GM21717 (cell line): ENCODE data around the gene TEX53.

ENCODE experiments used
- ATAC-seq: cut with Tn5 transposase; IDR thresholded peaks from one replicate; pipeline ENCODE4 v1.9.1; 2021; ENCODE audit warnings: mild to moderate bottlenecking, moderate library complexity; ENCODE audit not compliant: unreplicated experiment

The TEX53 gene

GRCh38 chr9:114680259-114681001, 22.8 kb upstream of the TEX53 start:
- no peak for ATAC-seq

GRCh38 chr9:114678795-114679194, 21.2 kb upstream of the TEX53 start:
- no peak for ATAC-seq

GRCh38 chr9:114678130-114678529, 20.5 kb upstream of the TEX53 start:
- no peak for ATAC-seq

- no peak for ATAC-seq
Observed at GRCh38 chr9:114677418-114677817, 19.8 kb upstream of the TEX53 start.

GRCh38 chr9:114676901-114677300, 19.3 kb upstream of the TEX53 start:
- no peak for ATAC-seq

- ATAC-seq: no peak
Observed at GRCh38 chr9:114674798-114675540, 17.4 kb upstream of the TEX53 start.

- ATAC-seq: no peak
Observed at GRCh38 chr9:114674076-114674797, 16.6 kb upstream of the TEX53 start.

DNA sequence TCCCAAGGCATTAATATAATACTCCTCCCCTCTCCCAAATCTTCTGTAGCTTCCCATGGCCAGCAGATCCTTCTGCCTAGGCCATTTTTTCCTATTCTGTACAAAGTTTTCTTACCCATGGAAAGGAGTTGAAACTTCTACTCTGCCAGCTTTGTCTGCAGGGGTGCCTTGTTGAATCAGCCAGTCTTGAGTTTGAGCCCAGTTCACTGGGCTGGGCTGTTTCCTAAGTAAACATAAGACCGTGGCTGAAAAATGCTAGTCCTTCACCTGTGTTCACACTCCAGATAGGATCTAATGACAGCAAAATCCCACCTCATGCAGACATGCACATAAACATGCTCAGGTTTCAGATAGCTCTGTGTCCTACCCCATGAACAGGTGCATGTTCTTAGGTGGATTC, 14.0 kb upstream of the TEX53 start:
- no peak for ATAC-seq

DNA sequence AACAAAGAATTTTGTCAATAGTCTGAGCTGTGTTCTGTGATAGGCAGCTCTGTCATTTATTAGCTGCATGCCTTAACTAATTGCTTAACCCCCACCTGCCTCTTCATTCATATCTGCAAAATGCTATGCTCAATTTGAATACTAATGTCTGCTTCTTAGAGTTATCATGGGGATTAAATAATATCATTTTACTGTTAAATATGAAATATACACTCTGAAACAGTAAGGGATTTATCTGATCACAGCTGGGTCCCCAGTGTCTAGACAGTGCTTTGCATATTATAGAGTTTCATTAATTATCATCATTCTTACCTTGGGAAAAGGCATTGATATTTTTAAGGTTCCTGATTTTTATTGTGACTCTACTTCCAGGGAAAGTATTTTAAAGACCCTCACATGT, 12.4 kb upstream of the TEX53 start:
- ATAC-seq: no peak

GRCh38 chr9:114668146-114668545, 10.5 kb upstream of the TEX53 start:
- ATAC-seq: no peak

DNA sequence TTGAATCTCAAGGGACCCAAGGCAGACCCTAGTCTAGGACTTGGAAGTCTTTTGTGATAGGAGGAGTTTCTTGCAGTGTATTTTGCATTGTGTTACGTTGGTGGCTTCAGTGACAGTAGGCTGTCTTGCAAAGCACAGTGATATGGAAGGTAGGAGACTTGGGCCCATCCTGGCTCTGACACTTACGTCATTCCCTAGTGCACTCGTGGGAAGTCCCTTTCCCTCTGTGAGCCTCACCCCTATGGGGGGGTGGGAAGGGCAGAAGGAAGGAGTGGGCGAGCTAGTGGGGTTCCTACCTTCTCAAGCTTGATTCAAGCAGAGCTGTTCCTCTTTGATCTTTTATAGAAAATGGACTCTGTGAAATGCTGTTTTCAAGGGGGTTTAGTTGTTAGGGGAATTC, 9.2 kb upstream of the TEX53 start:
- ATAC-seq: no peak

DNA sequence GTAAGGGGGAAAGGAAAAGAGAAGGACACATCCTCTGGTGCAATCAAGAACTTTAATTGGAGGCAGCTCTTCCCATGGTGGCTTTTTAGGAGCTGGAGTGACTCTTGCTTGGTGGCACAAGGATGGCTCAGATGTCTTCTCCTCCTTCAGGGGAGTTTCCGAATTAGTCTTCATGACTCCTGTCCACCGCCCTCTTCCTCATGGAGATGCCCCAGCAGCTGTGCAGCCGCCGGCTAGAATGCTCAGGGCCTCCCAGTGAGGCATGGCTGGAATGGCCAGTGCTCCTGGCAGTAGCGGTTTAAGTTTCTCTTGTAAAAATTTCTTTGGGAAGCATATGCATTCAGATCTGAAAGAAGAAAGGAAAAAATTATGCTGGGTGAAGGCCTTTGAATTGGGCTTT, 8.8 kb upstream of the TEX53 start:
- no peak for ATAC-seq

DNA sequence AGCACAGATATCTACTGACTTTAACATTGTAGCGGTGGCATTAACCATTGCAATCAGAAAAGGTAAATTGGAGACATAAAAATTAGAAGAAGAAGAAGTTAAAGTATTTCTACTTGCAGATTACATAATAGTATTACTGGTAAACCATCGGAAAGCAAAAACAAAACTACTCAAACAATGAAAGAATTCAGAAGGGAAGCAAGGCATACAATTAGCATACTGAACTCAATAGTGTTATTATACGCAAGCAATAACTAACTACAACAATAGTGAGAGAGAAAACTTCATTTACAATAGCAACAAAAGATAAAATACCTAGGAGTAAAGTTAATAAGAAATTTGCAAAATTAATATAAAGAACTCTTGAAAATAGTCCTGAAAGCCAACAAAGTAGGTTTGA, 6.6 kb upstream of the TEX53 start:
- ATAC-seq: no peak

- peak; percentile 69 for ATAC-seq
Observed at GRCh38 chr9:114662081-114662989, 4.7 kb upstream of the TEX53 start.

GRCh38 chr9:114656301-114656700, 1.3 kb downstream of the TEX53 start:
- no peak for ATAC-seq

DNA sequence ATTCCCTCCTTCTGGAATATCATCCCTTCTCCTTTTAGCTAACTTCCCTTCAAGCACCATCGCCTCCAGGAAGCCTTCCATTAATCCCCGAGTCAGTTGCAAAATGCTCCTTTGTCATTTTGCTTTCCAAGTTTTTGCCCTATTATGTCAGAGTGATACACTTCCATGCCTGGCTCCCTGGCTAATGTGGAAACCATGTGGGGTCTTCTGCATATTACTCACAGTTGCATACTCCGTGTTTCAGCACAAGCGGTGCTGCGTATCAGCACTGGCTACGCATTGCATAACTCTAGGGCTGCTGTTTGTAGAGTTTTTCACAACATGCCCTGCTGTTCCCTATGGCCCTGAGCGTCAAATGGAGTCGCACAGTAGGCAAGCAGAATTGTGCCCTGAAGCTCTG, 1.9 kb downstream of the TEX53 start:
- no peak for ATAC-seq

GRCh38 chr9:114653556-114654159, 3.9 kb downstream of the TEX53 start:
- peak; percentile 55 for ATAC-seq

DNA sequence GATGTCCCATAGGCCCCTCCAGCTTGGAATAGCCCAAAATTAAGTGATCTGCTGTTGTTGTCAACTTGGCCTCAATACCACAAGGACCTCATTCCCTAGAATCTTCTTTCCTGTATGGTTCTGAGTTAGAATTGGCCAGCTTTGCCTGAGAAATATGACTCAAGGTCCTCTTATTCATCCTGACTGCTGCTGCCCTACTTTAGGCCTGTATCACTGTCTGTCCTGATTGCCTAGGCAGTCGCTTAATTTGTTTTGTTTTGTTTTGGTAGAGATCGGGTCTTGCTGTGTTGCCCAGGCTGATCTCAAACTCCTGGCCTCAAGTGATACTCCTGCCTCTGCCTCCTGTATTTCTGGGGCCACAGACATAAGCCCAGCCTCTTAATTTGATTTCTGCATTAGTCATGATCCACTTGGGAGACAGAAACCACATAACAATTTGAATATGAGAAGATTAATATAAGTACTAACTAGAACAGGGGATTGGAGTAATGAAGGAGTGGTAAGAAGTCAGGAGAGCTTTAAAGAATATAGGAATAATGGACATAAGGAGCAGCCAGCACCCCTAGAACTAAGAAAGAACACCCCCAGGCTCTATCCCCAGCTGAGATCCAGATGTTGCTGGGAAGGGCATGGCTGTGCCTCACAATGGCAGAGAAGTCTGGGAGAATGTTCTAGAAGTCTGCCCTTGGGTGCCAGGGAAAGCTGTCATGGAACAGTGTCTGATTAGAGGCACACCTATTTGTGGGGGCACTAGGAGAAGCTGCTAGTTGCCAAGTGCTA, 4.6 kb downstream of the TEX53 start:
- ATAC-seq: peak; percentile 14

DNA sequence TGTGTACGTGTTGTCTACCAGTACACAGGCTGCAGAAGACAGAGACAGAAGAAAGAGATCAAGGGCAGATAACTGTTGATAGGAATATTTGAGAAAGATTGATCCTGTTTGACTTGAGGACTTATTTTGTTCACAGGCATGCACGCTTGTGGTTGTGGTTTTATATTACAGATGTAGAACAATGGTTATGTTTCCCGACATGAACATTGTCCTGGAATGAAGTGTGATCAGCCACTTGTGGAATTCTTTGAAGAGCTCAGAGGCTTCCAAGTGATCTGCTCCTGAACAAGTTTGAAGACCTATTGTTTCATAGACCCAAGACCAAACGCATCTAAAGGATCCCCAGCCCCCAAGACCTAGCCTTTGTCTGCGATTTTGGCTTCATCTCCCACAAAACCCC, 13.7 kb downstream of the TEX53 start:
- ATAC-seq: no peak

- no peak for ATAC-seq
Observed at GRCh38 chr9:114643001-114643400, 14.6 kb downstream of the TEX53 start.
